IMR-90 (cell line): ENCODE results near the gene MRPL50.

Source experiments
- BHLHE40 ChIP-seq: fragments of 150-350 bp; IDR thresholded peaks from 2 replicates; pipeline ENCODE4 v1.6.1; 2016; ENCODE audit warnings: mild to moderate bottlenecking, low read depth, low read length
- CEBPB ChIP-seq: IDR thresholded peaks from 2 replicates; pipeline ENCODE4 v1.6.1; 2012; ENCODE audit warnings: low read depth, low read length, improper control_type of control experiment
- FOS ChIP-seq: fragments of 150-350 bp; IDR thresholded peaks from 2 replicates; pipeline ENCODE4 v1.6.1; 2016; ENCODE audit warnings: low read depth, low read length
- MAZ ChIP-seq: IDR thresholded peaks from 2 replicates; pipeline ENCODE4 v1.6.1; 2012; ENCODE audit warnings: low read depth, mild to moderate bottlenecking, low read length, improper control_type of control experiment, moderate library complexity, borderline replicate concordance
- POLR2A ChIP-seq: IDR thresholded peaks from 2 replicates; pipeline ENCODE4 v1.6.1; 2012; ENCODE audit warnings: mild to moderate bottlenecking, low read depth, low read length
- RFX5 ChIP-seq: IDR thresholded peaks from 2 replicates; pipeline ENCODE4 v1.8.0; 2012; ENCODE audit warnings: low read depth, mild to moderate bottlenecking, low read length, moderate library complexity
- TF ChIP-seq, protein P1 (sequence below): conservative IDR thresholded peaks from 2 replicates; pipeline ENCODE4 v1.5.1; 2012; ENCODE audit warnings: mild to moderate bottlenecking, low read depth, low read length, improper control_type of control experiment
- TF ChIP-seq, protein P2 (sequence below): fragments of 150-350 bp; IDR thresholded peaks from 2 replicates; pipeline ENCODE4 v1.6.1; 2017; ENCODE audit warnings: mild to moderate bottlenecking, antibody characterized with exemption, low read length, low read depth

DNA sequence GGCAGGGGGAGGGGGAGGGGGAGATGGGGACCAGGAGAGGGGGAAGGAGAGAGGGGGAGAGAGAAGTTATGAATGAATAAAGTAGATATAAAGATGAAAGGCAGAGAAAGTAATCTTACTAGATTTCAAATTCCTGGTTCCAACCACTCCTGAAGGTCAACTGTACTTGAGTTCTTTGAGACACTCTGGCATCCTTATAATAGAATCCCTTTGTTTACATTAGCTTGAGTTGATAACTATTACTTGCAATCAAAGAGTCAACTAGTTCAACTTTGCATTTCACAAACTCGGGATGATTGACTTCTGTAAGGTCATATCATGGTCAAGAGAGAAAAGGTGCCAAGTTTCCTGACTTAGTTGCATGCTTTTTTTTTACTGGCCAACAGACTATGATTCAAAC lies 55.8 kb downstream of the MRPL50 start:
- TF ChIP-seq, protein P1, sequence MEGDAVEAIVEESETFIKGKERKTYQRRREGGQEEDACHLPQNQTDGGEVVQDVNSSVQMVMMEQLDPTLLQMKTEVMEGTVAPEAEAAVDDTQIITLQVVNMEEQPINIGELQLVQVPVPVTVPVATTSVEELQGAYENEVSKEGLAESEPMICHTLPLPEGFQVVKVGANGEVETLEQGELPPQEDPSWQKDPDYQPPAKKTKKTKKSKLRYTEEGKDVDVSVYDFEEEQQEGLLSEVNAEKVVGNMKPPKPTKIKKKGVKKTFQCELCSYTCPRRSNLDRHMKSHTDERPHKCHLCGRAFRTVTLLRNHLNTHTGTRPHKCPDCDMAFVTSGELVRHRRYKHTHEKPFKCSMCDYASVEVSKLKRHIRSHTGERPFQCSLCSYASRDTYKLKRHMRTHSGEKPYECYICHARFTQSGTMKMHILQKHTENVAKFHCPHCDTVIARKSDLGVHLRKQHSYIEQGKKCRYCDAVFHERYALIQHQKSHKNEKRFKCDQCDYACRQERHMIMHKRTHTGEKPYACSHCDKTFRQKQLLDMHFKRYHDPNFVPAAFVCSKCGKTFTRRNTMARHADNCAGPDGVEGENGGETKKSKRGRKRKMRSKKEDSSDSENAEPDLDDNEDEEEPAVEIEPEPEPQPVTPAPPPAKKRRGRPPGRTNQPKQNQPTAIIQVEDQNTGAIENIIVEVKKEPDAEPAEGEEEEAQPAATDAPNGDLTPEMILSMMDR, result no peak
- TF ChIP-seq POLR2A, result no peak
- TF ChIP-seq CEBPB, result no peak
- no peak for TF ChIP-seq BHLHE40
- TF ChIP-seq, protein P2, sequence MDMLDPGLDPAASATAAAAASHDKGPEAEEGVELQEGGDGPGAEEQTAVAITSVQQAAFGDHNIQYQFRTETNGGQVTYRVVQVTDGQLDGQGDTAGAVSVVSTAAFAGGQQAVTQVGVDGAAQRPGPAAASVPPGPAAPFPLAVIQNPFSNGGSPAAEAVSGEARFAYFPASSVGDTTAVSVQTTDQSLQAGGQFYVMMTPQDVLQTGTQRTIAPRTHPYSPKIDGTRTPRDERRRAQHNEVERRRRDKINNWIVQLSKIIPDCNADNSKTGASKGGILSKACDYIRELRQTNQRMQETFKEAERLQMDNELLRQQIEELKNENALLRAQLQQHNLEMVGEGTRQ, result no peak
- no peak for TF ChIP-seq RFX5
- TF ChIP-seq FOS, result no peak
- no peak for TF ChIP-seq MAZ
